ENCODE results near the gene BDH1. TPM values are rescaled to one million over a fixed set of nuclear protein-coding genes. Genes with fewer than 3 reads are reported as not detected.
"Not testable (repeated sequence)": the region's sequence is repeated elsewhere in the genome, so short reads cannot be mapped to it uniquely, and the experiment has no call there.

The BDH1 gene
- total and polyA plus RNA-seq, 2 experiments from 2014 or later = 61.8 to 62.9 TPM

DNA sequence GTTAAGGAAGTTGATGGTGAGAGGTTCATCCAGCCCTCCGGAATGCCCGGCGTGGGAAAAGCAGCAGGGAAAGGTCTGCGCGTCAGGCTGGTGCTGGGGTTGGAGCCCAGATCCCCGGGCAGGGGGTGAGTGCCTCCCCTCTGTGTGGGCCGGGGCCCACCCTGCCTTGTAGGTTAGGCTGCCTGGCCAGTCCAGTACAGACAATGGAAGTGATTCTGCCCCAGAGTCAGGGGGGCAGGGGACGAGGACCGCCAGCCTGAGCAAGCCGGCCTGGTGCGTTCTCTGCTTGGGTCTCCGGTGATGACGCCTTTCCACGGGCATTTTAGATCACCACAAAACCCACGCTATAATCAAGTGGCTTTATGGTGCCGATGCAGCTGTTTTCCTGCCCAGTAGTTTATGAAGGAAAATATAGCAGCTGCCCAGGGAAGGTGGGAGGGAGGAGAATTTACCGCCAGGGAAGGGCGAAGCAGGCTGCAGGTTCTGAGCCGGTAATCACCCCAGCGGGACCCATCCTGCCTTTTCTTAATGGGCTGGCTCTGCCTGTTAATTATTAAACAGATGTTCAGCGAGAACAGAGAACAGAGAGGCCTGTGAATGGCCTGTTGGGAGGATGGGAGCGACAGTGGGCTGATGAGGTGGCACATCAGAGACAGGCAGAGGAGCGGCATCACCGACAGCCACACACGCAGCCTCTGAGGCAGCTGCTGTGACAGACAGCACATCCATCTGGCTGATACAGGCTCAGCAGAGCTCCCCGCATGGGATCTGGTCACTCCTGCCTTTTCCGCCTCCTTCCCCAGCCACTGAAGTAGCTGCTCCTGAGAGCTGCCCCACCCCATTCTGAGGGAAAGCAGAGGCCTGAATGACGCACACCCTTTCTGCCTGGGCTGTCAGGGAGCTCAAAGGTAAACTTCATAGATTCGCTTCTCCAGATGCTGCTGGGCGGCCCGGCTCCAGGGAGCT is 35.2 kb downstream of the BDH1 start:
- H3K4me2 ChIP-seq = peak overlapping the region; percentile 66
- H4K20me1 ChIP-seq (ENCODE audit: insufficient read depth, poor library complexity, severe bottlenecking) = no peaks in the 10 kb centered on the region
- WGBS (ENCODE audit: low lambda C conversion rate, missing lambda C conversion rate) = 42% methylated on average over 31 of the region's 31 CpGs
- H3K36me3 ChIP-seq (replicated peaks; ENCODE audit: insufficient read depth, low read depth) = no peaks in the 10 kb centered on the region
- H3K4me1 ChIP-seq (ENCODE audit: insufficient read depth) = peaks cover 36% of the 10 kb centered on the region
- no peaks in the 10 kb centered on the region for H3K9me2 ChIP-seq (replicated peaks; ENCODE audit: insufficient read depth)
- H3K27ac ChIP-seq = peak overlapping the region; percentile 83
- H3K9me3 ChIP-seq (ENCODE audit: low read depth) = no peaks in the 10 kb centered on the region
- TF ChIP-seq EZH2 (IDR thresholded peaks at IDR 0.05; ENCODE audit: borderline replicate concordance) (no peak), EZH2phosphoT487 (IDR thresholded peaks at IDR 0.05; ENCODE audit: low read depth, severe bottlenecking, unreplicated experiment) (no peak), CTCF (IDR thresholded peaks at IDR 0.05; ENCODE audit: poor library complexity) (no peak)
- DNase-seq (ENCODE audit: low spot score) = peak; percentile 93
- no peaks in the 10 kb centered on the region for H3K79me2 ChIP-seq
- no peaks in the 10 kb centered on the region for H3K27me3 ChIP-seq
- no peak overlapping the region for H3K4me3 ChIP-seq
- H2AFZ ChIP-seq = no peak overlapping the region

- Histone ChIP-seq H3K79me2 (no peaks in the 10 kb centered on the region), H3K27ac (peak overlapping the region; percentile 83), H3K4me2 (no peak overlapping the region), H2AFZ (no peak overlapping the region), H3K4me1 (ENCODE audit: insufficient read depth) (peaks cover 36% of the 10 kb centered on the region), H3K4me3 (no peak overlapping the region), H3K9me2 (replicated peaks; ENCODE audit: insufficient read depth) (no peaks in the 10 kb centered on the region), H4K20me1 (ENCODE audit: insufficient read depth, poor library complexity, severe bottlenecking) (no peaks in the 10 kb centered on the region), H3K36me3 (replicated peaks; ENCODE audit: insufficient read depth, low read depth) (no peaks in the 10 kb centered on the region), H3K9me3 (ENCODE audit: low read depth) (no peaks in the 10 kb centered on the region), H3K27me3 (no peaks in the 10 kb centered on the region)
- TF ChIP-seq EZH2 (IDR thresholded peaks at IDR 0.05; ENCODE audit: borderline replicate concordance) = no peak
- DNase-seq (ENCODE audit: low spot score) = no peak
- WGBS (ENCODE audit: low lambda C conversion rate, missing lambda C conversion rate) = 94% methylated on average over 18 of the region's 18 CpGs
Measured at GRCh38 chr3:197519801-197520211, 36.0 kb downstream of the BDH1 start.

GRCh38 chr3:197518881-197519421 is 36.8 kb downstream of the BDH1 start:
- no peak overlapping the region for H2AFZ ChIP-seq
- H3K9me2 ChIP-seq (replicated peaks; ENCODE audit: insufficient read depth) = no peaks in the 10 kb centered on the region
- 94% methylated on average over 3 of the region's 6 CpGs for WGBS (ENCODE audit: low lambda C conversion rate, missing lambda C conversion rate)
- no peaks in the 10 kb centered on the region for H3K9me3 ChIP-seq (ENCODE audit: low read depth)
- peaks cover 36% of the 10 kb centered on the region for H3K4me1 ChIP-seq (ENCODE audit: insufficient read depth)
- DNase-seq (ENCODE audit: low spot score) = no peak
- no peaks in the 10 kb centered on the region for H4K20me1 ChIP-seq (ENCODE audit: insufficient read depth, poor library complexity, severe bottlenecking)
- no peaks in the 10 kb centered on the region for H3K27me3 ChIP-seq
- no peak overlapping the region for H3K4me3 ChIP-seq
- no peaks in the 10 kb centered on the region for H3K79me2 ChIP-seq
- no peak overlapping the region for H3K27ac ChIP-seq
- no peaks in the 10 kb centered on the region for H3K36me3 ChIP-seq (replicated peaks; ENCODE audit: insufficient read depth, low read depth)
- H3K4me2 ChIP-seq = no peak overlapping the region
- TF ChIP-seq EZH2 (IDR thresholded peaks at IDR 0.05; ENCODE audit: borderline replicate concordance) (no peak), CTCF (IDR thresholded peaks at IDR 0.05; ENCODE audit: poor library complexity) (no peak), EZH2phosphoT487 (IDR thresholded peaks at IDR 0.05; ENCODE audit: low read depth, severe bottlenecking, unreplicated experiment) (no peak)

GRCh38 chr3:197517922-197518683 is 37.7 kb downstream of the BDH1 start:
- H3K4me2 ChIP-seq; H4K20me1 ChIP-seq (ENCODE audit: insufficient read depth, poor library complexity, severe bottlenecking); H3K79me2 ChIP-seq; H3K27ac ChIP-seq; H3K36me3 ChIP-seq (replicated peaks; ENCODE audit: insufficient read depth, low read depth); H3K27me3 ChIP-seq; H3K9me3 ChIP-seq (ENCODE audit: low read depth); DNase-seq (ENCODE audit: low spot score); H3K4me3 ChIP-seq; H3K9me2 ChIP-seq (replicated peaks; ENCODE audit: insufficient read depth); H2AFZ ChIP-seq: not testable (repeated sequence)
- no CpG with 5 or more reads among the region's 10 CpGs for WGBS (ENCODE audit: low lambda C conversion rate, missing lambda C conversion rate)
- peaks cover 33% of the 10 kb centered on the region for H3K4me1 ChIP-seq (ENCODE audit: insufficient read depth)

DNA sequence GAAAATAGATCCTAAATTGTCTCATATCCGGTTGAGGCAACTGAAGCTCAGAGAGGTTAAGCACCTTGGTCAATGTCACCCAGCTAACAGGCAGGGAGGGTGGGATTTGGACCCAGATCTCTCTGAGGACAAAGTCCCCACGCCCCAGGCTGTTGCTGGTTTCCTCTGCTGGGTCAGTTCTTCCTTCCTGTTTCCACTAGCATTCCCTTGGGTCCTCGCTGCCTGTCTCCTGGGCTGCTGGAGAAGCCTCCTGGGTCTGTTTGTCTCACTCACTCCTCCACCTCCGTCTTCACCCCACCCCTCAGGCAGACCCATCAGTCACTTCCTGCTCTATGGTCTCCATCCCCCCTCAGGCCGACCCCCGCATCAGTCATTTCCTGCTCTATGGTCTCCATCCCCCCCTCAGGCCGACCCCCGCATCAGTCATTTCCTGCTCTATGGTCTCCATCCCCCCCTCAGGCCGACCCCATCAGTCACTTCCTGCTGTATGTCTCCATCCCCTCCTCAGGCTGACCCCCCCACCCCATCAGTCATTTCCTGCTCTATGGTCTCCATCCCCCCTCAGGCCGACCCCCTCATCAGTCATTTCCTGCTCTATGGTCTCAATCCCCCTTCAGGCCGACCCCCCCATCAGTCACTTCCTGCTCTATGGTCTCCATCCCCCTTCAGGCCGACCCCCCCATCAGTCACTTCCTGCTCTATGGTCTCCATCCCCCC is 38.7 kb downstream of the BDH1 start:
- peak overlapping the region; percentile 21 for H3K4me2 ChIP-seq

More for the DNA sequence above, 38.7 kb downstream of the BDH1 start:
- H3K4me1 ChIP-seq (ENCODE audit: insufficient read depth) = peaks cover 22% of the 10 kb centered on the region
- 64% methylated on average over 6 of the region's 12 CpGs for WGBS (ENCODE audit: low lambda C conversion rate, missing lambda C conversion rate)
- not testable (repeated sequence) for H2AFZ ChIP-seq; H3K79me2 ChIP-seq; H3K9me3 ChIP-seq (ENCODE audit: low read depth); H3K4me3 ChIP-seq; H4K20me1 ChIP-seq (ENCODE audit: insufficient read depth, poor library complexity, severe bottlenecking); H3K9me2 ChIP-seq (replicated peaks; ENCODE audit: insufficient read depth); DNase-seq (ENCODE audit: low spot score); H3K36me3 ChIP-seq (replicated peaks; ENCODE audit: insufficient read depth, low read depth); H3K27me3 ChIP-seq
- H3K27ac ChIP-seq = peak overlapping the region; percentile 81

Data from hepatocyte (in vitro differentiated cells).